Keratinocyte (primary cell): ENCODE results near the gene ZFP90. TPM values are rescaled to one million over a fixed set of nuclear protein-coding genes. Genes with fewer than 3 reads are reported as not detected.

Experiments used
- DNase-seq: peaks from one replicate; pipeline ENCODE4 v3.0.0-alpha.2; 2011; ENCODE audit warnings: low read depth, missing footprints, low spot score
- FAIRE-seq: peaks from 2 replicates; lab custom pipeline; 2011; peaks lifted over from hg19 to GRCh38; lab: Jason Lieb, UNC
- H2AFZ ChIP-seq: 2 replicates; pipeline ENCODE4 v1.6.0; 2012; ENCODE audit warnings: low read length, control low read depth, inconsistent platforms; ENCODE audit not compliant: control insufficient read depth
- H3K27ac ChIP-seq: 2 replicates; pipeline ENCODE4 v1.5.1; 2011; ENCODE audit warnings: low read length; ENCODE audit not compliant: control insufficient read depth, insufficient read depth
- H3K27me3 ChIP-seq: 3 replicates; pipeline ENCODE4 v1.6.0; 2011; ENCODE audit warnings: low read length; ENCODE audit not compliant: control insufficient read depth, insufficient read depth; ENCODE audit errors: extremely low read depth
- H3K36me3 ChIP-seq, 2 experiments: 2 replicates in 1 of 2; 3 replicates in 1 of 2; pipeline ENCODE4 v1.5.1; 2011; ENCODE audit warnings: low read length in 2 of 2, mild to moderate bottlenecking in 1 of 2; ENCODE audit not compliant: control insufficient read depth in 2 of 2, insufficient read depth in 2 of 2; ENCODE audit errors: extremely low read depth in 1 of 2
- H3K4me1 ChIP-seq: 3 replicates; pipeline ENCODE4 v1.5.1; 2011; ENCODE audit warnings: low read length; ENCODE audit not compliant: control insufficient read depth, insufficient read depth; ENCODE audit errors: extremely low read depth
- H3K4me2 ChIP-seq: 3 replicates; pipeline ENCODE4 v1.6.0; 2011; ENCODE audit warnings: low read depth, low read length; ENCODE audit not compliant: control insufficient read depth, insufficient read depth; ENCODE audit errors: extremely low read depth
- H3K4me3 ChIP-seq, 3 experiments: fragments of 200-600 bp in 1 of 3; sonication (generic) in 1 of 3; 2 replicates in 2 of 3; 3 replicates in 1 of 3; pipeline ENCODE4 v1.5.1; 2011 to 2016; ENCODE audit warnings: low read length in 3 of 3, mild to moderate bottlenecking in 3 of 3, control low read depth in 2 of 3, inconsistent platforms in 1 of 3, low read depth in 1 of 3, mixed read lengths in 1 of 3, mixed run types in 1 of 3, moderate library complexity in 1 of 3; ENCODE audit not compliant: control insufficient read depth in 2 of 3, insufficient read depth in 2 of 3; ENCODE audit errors: extremely low read depth in 1 of 3
- H3K79me2 ChIP-seq: 2 replicates; pipeline ENCODE4 v1.6.0; 2012; ENCODE audit warnings: low read length; ENCODE audit not compliant: control insufficient read depth, insufficient read depth
- H3K9ac ChIP-seq: 3 replicates; pipeline ENCODE4 v1.6.0; 2011; ENCODE audit warnings: low read length; ENCODE audit not compliant: control insufficient read depth, insufficient read depth; ENCODE audit errors: extremely low read depth
- H3K9me1 ChIP-seq: 3 replicates; pipeline ENCODE4 v1.6.0; 2011; ENCODE audit warnings: low read length; ENCODE audit not compliant: control insufficient read depth, insufficient read depth; ENCODE audit errors: extremely low read depth
- H3K9me3 ChIP-seq: 2 replicates; pipeline ENCODE4 v1.5.1; 2012; ENCODE audit warnings: low read depth, low read length; ENCODE audit not compliant: control insufficient read depth
- H4K20me1 ChIP-seq: 3 replicates; pipeline ENCODE4 v1.6.0; 2011; ENCODE audit warnings: low read length; ENCODE audit not compliant: control insufficient read depth, insufficient read depth; ENCODE audit errors: extremely low read depth
- EZH2 ChIP-seq: IDR thresholded peaks from one replicate; pipeline ENCODE4 v1.6.1; 2012; ENCODE audit warnings: inconsistent platforms, mild to moderate bottlenecking, low read length, moderate library complexity
- dilution Hi-C: fragments of 300-500 bp; cut with MboI; formaldehyde crosslinking; loops from one replicate; pipeline ENCODE4 v1.7.0; 2020; ENCODE audit warnings: low sequenced_read_pairs; ENCODE audit not compliant: extremely low pct_ligation_motif_present
- polyA plus RNA-seq, 5 experiments: library from polyadenylated mRNA; depleted of rRNA in 3 of 5; stranded (reverse) in 3 of 5; stranded (forward) in 1 of 5; unstranded in 1 of 5; fragments of >200 nt; gene quantifications; 1 replicate in 1 of 5; 2 replicates in 3 of 5; 3 replicates in 1 of 5; pipeline versions ENCODE4 v1.2.1 to v1.2.3, GENCODE V29; 2011 to 2012; ENCODE audit warnings: missing spikeins in 2 of 5, low read depth in 1 of 5, low replicate concordance in 1 of 5
- TF ChIP-seq, protein P1 (sequence below), 3 experiments: IDR thresholded peaks in 1 of 3; conservative IDR thresholded peaks in 1 of 3; optimal IDR thresholded peaks in 1 of 3; 2 replicates in 2 of 3; 3 replicates in 1 of 3; pipeline versions ENCODE3 to v1.5.1; 2011; ENCODE audit warnings: low read length in 3 of 3, mild to moderate bottlenecking in 3 of 3, moderate library complexity in 2 of 3, control low read depth in 1 of 3, inconsistent platforms in 1 of 3; ENCODE audit not compliant: insufficient read depth in 2 of 3; ENCODE audit errors: extremely low read depth in 1 of 3

Gene ZFP90
- polyA plus RNA-seq, 1 donor (not counting 4 experiments of a cell fraction or from before 2014, with no cell fraction given): 15.3 TPM

DNA sequence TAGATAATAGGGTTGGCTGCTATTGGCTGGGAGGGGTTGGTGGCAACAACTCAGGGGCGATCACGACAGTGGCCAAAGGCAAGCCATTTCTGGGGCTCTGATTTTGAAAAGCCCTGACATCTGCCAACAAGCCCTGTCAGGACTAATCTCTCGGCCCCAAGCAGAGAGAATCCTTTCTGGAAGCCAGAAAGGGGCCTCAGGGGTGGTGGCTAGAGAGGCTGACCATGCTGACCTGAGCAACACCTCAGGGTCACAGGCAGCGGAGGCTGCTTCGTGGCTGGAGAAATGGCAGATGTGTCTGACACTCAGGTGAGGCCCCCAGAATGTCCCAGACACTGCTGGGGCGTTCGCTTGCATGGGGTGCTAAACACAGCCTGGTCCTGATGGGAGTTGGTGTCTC, 35.0 kb upstream of the ZFP90 start:
- H3K4me2 ChIP-seq: no peak overlapping the region
- no peak overlapping the region for H3K9ac ChIP-seq
- H3K4me1 ChIP-seq: peaks cover 3% of the 10 kb centered on the region
- H3K4me3 ChIP-seq: no peak overlapping the region
- no peaks in the 10 kb centered on the region for H3K79me2 ChIP-seq
- no peak overlapping the region for H3K27ac ChIP-seq
- FAIRE-seq (no peak), DNase-seq (no peak)
- H2AFZ ChIP-seq: no peak overlapping the region
- no peaks in the 10 kb centered on the region for H3K9me3 ChIP-seq
- no peaks in the 10 kb centered on the region for H3K36me3 ChIP-seq
- TF ChIP-seq EZH2: no peak
- TF ChIP-seq, protein P1, sequence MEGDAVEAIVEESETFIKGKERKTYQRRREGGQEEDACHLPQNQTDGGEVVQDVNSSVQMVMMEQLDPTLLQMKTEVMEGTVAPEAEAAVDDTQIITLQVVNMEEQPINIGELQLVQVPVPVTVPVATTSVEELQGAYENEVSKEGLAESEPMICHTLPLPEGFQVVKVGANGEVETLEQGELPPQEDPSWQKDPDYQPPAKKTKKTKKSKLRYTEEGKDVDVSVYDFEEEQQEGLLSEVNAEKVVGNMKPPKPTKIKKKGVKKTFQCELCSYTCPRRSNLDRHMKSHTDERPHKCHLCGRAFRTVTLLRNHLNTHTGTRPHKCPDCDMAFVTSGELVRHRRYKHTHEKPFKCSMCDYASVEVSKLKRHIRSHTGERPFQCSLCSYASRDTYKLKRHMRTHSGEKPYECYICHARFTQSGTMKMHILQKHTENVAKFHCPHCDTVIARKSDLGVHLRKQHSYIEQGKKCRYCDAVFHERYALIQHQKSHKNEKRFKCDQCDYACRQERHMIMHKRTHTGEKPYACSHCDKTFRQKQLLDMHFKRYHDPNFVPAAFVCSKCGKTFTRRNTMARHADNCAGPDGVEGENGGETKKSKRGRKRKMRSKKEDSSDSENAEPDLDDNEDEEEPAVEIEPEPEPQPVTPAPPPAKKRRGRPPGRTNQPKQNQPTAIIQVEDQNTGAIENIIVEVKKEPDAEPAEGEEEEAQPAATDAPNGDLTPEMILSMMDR (optimal IDR thresholded peaks at IDR 0.05 in 1 of 3, IDR thresholded peaks at IDR 0.05 in 1 of 3, conservative IDR thresholded peaks at IDR 0.05 in 1 of 3; ENCODE audit: extremely low read depth in 1 of 3, insufficient read depth in 2 of 3, low read length in 3 of 3): no peak
- H4K20me1 ChIP-seq: no peaks in the 10 kb centered on the region
- peaks cover 32% of the 10 kb centered on the region for H3K27me3 ChIP-seq
- no peaks in the 10 kb centered on the region for H3K9me1 ChIP-seq
- dilution Hi-C loops: no loop called here

DNA sequence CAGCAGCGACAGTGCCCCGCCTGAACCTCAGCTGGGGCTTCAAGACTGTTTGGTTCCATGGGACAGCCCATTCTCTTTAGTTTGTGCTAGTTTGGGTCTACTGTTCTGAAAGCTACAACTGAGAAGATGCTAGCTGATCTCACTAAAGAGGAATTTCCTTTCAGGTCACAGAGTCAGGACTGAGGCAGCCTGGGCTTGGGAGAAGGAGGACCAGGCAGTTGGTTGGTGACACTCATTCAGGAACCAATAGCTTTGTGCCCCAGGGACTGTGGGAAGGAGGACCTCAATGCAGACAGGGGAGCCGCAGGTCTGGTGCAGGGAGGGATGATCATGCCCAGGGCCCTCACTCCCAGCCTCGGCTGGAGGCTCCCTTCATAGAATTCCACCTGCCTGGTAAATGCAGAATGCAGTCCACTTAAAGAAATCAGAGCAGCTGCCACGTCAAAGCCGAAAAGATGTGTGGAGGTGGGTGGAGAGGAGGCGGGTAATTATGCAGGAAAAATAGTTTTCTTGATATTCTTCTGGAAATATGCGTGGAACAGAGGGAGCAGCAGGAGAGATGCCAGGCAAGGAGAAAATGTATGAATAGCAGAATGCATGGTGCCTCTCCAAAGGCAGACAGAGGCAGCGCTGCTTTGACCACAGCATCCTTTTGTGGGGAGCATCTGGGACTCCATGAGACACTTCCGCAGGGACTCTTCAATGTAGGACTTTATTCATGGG, 32.6 kb upstream of the ZFP90 start:
- H3K4me3 ChIP-seq: no peak overlapping the region
- H3K79me2 ChIP-seq: no peaks in the 10 kb centered on the region
- H3K4me1 ChIP-seq: peaks cover 3% of the 10 kb centered on the region
- no peak overlapping the region for H2AFZ ChIP-seq
- TF ChIP-seq, protein P1 (optimal IDR thresholded peaks at IDR 0.05 in 1 of 3, IDR thresholded peaks at IDR 0.05 in 1 of 3, conservative IDR thresholded peaks at IDR 0.05 in 1 of 3; ENCODE audit: extremely low read depth in 1 of 3, insufficient read depth in 2 of 3, low read length in 3 of 3): no peak
- no peak for TF ChIP-seq EZH2
- no peak overlapping the region for H3K4me2 ChIP-seq
- FAIRE-seq (no peak), DNase-seq (no peak)
- peaks cover 42% of the 10 kb centered on the region for H3K27me3 ChIP-seq
- dilution Hi-C loops: no loop called here
- H3K9ac ChIP-seq: no peak overlapping the region
- H3K36me3 ChIP-seq: no peaks in the 10 kb centered on the region
- no peak overlapping the region for H3K27ac ChIP-seq
- no peaks in the 10 kb centered on the region for H4K20me1 ChIP-seq
- no peaks in the 10 kb centered on the region for H3K9me3 ChIP-seq
- H3K9me1 ChIP-seq: no peaks in the 10 kb centered on the region
